ENCODE data around the gene ERLEC1.
A peak's percentile ranks its signal among the peaks of the same experiment; 100 is the strongest.
"Not testable (repeated sequence)": the region's sequence is repeated elsewhere in the genome, so short reads cannot be mapped to it uniquely, and the experiment has no call there.

Gene ERLEC1

GRCh38 chr2:53786705-53787613 lies at the start of gene ERLEC1, which contains the start of gene ASB3:
ERLEC1 (plus strand) TSS chr2:53787044; CDS start chr2:53787211, 167 bp downstream.
ASB3 (minus strand) TSS chr2:53786953; CDS start chr2:53765572, 21,381 bp downstream.
- peak; percentile 73 for DNase-seq

GRCh38 chr2:53737091-53737490 lies 49.8 kb upstream of the ERLEC1 start:
- no peak for DNase-seq

GRCh38 chr2:53739032-53739431 lies 47.8 kb upstream of the ERLEC1 start:
- DNase-seq, result peak; percentile 29

GRCh38 chr2:53740170-53740569 lies 46.7 kb upstream of the ERLEC1 start:
- DNase-seq, result peak; percentile 19

GRCh38 chr2:53744395-53745065 lies 42.3 kb upstream of the ERLEC1 start:
- no peak for DNase-seq

GRCh38 chr2:53750041-53750768 lies 36.6 kb upstream of the ERLEC1 start:
- no peak for DNase-seq

- no peak for DNase-seq
Measured at GRCh38 chr2:53751728-53752127, 35.1 kb upstream of the ERLEC1 start.

GRCh38 chr2:53752385-53752784 lies 34.5 kb upstream of the ERLEC1 start:
- no peak for DNase-seq

GRCh38 chr2:53753041-53753440 lies 33.8 kb upstream of the ERLEC1 start:
- DNase-seq, result no peak

GRCh38 chr2:53755121-53755520 lies 31.7 kb upstream of the ERLEC1 start:
- no peak for DNase-seq

GRCh38 chr2:53756644-53757043 lies 30.2 kb upstream of the ERLEC1 start:
- DNase-seq, result no peak

- DNase-seq, result not testable (repeated sequence)
Measured at GRCh38 chr2:53757206-53757605, 29.6 kb upstream of the ERLEC1 start.

GRCh38 chr2:53765767-53766166 lies 21.1 kb upstream of the ERLEC1 start:
- DNase-seq, result no peak

- DNase-seq, result peak; percentile 75
Measured at GRCh38 chr2:53767405-53768241, 19.2 kb upstream of the ERLEC1 start, which contains the start of gene CHAC2. CHAC2 (plus strand) TSS chr2:53767804; CDS start chr2:53767887, 83 bp downstream.

- peak; percentile 25 for DNase-seq
Measured at GRCh38 chr2:53768242-53768542, 18.7 kb upstream of the ERLEC1 start.

GRCh38 chr2:53769318-53769945 lies 17.4 kb upstream of the ERLEC1 start:
- no peak for DNase-seq

GRCh38 chr2:53770264-53770663 lies 16.6 kb upstream of the ERLEC1 start:
- DNase-seq, result no peak

- DNase-seq, result no peak
Measured at GRCh38 chr2:53777134-53777533, 9.7 kb upstream of the ERLEC1 start.

- peak; percentile 39 for DNase-seq
Measured at GRCh38 chr2:53778536-53779162, 8.2 kb upstream of the ERLEC1 start.

- DNase-seq, result no peak
Measured at GRCh38 chr2:53780056-53780455, 6.8 kb upstream of the ERLEC1 start.

- DNase-seq, result no peak
Measured at GRCh38 chr2:53782676-53783075, 4.2 kb upstream of the ERLEC1 start.
